ENCODE results near the gene C5AR1.

DNA sequence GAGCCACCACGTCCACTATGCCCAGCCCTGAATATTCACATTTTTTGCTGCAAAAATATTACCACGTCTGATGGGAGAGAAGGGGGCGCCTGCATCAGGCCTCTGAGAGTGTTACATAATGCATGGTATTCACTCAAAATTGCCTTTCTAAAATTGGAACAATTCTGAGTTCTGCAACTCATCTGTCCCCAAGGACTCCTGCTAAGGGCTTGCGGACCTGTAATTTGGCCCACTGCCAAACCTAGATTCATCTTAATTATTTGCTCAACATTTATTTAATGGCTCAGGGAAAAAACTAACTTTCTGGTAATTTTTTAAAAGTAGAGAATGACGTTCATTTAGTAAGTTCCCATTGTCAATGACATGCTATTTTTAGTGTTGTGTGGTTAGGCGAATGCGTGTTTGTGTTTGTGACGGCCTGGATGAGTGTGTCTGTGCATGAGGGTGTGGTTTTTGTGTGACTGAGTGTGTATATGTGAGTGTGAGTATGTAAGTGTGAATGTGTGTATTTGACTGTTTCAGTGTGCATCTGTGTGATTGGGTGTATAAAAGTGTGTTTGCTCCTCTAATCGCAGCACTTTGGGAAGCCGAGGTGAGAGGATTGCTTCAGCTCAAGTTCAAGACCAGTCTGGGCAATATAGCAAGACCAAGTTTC, 26.1 kb upstream of the C5AR1 start:
- TF ChIP-seq TAF1 (IDR thresholded peaks at IDR 0.05; ENCODE audit: borderline replicate concordance, low read depth, low read length) (no peak), POLR2AphosphoS5 (IDR thresholded peaks at IDR 0.05; ENCODE audit: low read depth, low read length) (no peak)
